T-helper 2 cell (primary cell): ENCODE results near the gene BACH2.
A peak's percentile ranks its signal among the peaks of the same experiment; 100 is the strongest.
"Not testable (repeated sequence)": the region's sequence is repeated elsewhere in the genome, so short reads cannot be mapped to it uniquely, and the experiment has no call there.

Experiments
- DNase-seq, 5 experiments: peaks; one replicate each; pipeline versions ENCODE4 v3.0.0 to v3.0.0-alpha.2; 2012 to 2022
- total RNA-seq, 2 donors: gene quantifications; one replicate each; lab custom pipeline; 2026; lab: John Stamatoyannopoulos, UW

BACH2 gene
- total RNA-seq, result 28.0 to 56.1 reads per million in 2 donors

GRCh38 chr6:90296341-90297114 is at the start of gene BACH2:
Gene BACH2 (minus strand): TSS chr6:90296843. CDS start chr6:90008844, 287,999 bp downstream.
- peak; percentile 66 to 93 (median 88) for DNase-seq

GRCh38 chr6:90343576-90343975 is 46.9 kb upstream of the BACH2 start:
- no peak for DNase-seq

- no peak for DNase-seq
These were observed 41.8 kb upstream of the BACH2 start for GRCh38 chr6:90338409-90338808.

GRCh38 chr6:90336388-90336947 is 39.8 kb upstream of the BACH2 start:
- DNase-seq, result no peak

GRCh38 chr6:90333928-90334327 is 37.3 kb upstream of the BACH2 start:
- DNase-seq, result no peak

GRCh38 chr6:90332978-90333543 is 36.4 kb upstream of the BACH2 start:
- not testable (repeated sequence) for DNase-seq

- no peak for DNase-seq
These were observed 32.9 kb upstream of the BACH2 start for GRCh38 chr6:90329386-90330077.

GRCh38 chr6:90328004-90328403 is 31.4 kb upstream of the BACH2 start:
- no peak for DNase-seq

GRCh38 chr6:90326404-90327057 is 29.9 kb upstream of the BACH2 start:
- DNase-seq, result no peak

- no peak for DNase-seq
These were observed 27.1 kb upstream of the BACH2 start for GRCh38 chr6:90323706-90324105.

GRCh38 chr6:90322976-90323474 is 26.4 kb upstream of the BACH2 start:
- no peak for DNase-seq

GRCh38 chr6:90319979-90320685 is 23.5 kb upstream of the BACH2 start:
- no peak for DNase-seq

GRCh38 chr6:90319044-90319443 is 22.4 kb upstream of the BACH2 start:
- DNase-seq, result peak in 1 of 5 experiments; percentile 62

GRCh38 chr6:90315986-90316385 is 19.3 kb upstream of the BACH2 start:
- no peak for DNase-seq

- DNase-seq, result no peak
These were observed 18.8 kb upstream of the BACH2 start for GRCh38 chr6:90315354-90315950.

GRCh38 chr6:90314514-90314913 is 17.9 kb upstream of the BACH2 start:
- DNase-seq, result no peak

GRCh38 chr6:90311569-90311968 is 14.9 kb upstream of the BACH2 start:
- DNase-seq, result no peak

- DNase-seq, result peak in 1 of 5 experiments; percentile 14
These were observed 9.3 kb upstream of the BACH2 start for GRCh38 chr6:90305800-90306448.

GRCh38 chr6:90304308-90304707 is 7.7 kb upstream of the BACH2 start:
- no peak for DNase-seq

GRCh38 chr6:90303039-90303438 is 6.4 kb upstream of the BACH2 start:
- no peak for DNase-seq

- no peak for DNase-seq
These were observed 5.7 kb upstream of the BACH2 start for GRCh38 chr6:90302320-90302719.
